K562 (cell line): ENCODE data around the gene PLEKHH3. TPM values are rescaled to one million over a fixed set of nuclear protein-coding genes. Genes with fewer than 3 reads are reported as not detected.
A peak's percentile ranks its signal among the peaks of the same experiment; 100 is the strongest.

ENCODE experiments used
- CREB1 ChIP-seq, 2 experiments: sonication (generic) in 1 of 2; formaldehyde crosslinking in 1 of 2; IDR thresholded peaks; 2 replicates each; pipeline versions ENCODE4 v1.6.1 to v1.8.0; 2012 to 2022; ENCODE audit warnings: inconsistent platforms in 1 of 2, mild to moderate bottlenecking in 1 of 2, missing genetic modification reagents in 1 of 2, moderate library complexity in 1 of 2
- ETV5 ChIP-seq: sonication (generic); formaldehyde crosslinking; IDR thresholded peaks from 2 replicates; pipeline ENCODE4 v1.4.0; 2020; ENCODE audit warnings: low read depth, mild to moderate bottlenecking, missing genetic modification reagents
- FOXK2 ChIP-seq, 2 experiments: fragments of 450-650 bp; IDR thresholded peaks in 1 of 2; conservative IDR thresholded peaks in 1 of 2; 2 replicates each; pipeline ENCODE4 v1.6.1; 2016; ENCODE audit warnings: low read depth in 2 of 2, mild to moderate bottlenecking in 1 of 2
- KLF1 ChIP-seq: fragments of 450-650 bp; IDR thresholded peaks from 2 replicates; pipeline ENCODE4 v1.6.1; 2016; ENCODE audit warnings: missing genetic modification characterization, missing compliant biosample characterization
- NONO ChIP-seq, 2 experiments: fragments of 200-400 bp in 1 of 2; fragments of 450-650 bp in 1 of 2; formaldehyde crosslinking in 1 of 2; IDR thresholded peaks; 2 replicates each; pipeline ENCODE4 v1.6.1; 2017; ENCODE audit warnings: low read depth in 2 of 2, mild to moderate bottlenecking in 2 of 2, moderate library complexity in 2 of 2, low read length in 1 of 2
- PHF21A ChIP-seq: fragments of 450-650 bp; IDR thresholded peaks from 2 replicates; pipeline ENCODE4 v1.6.1; 2017; ENCODE audit warnings: low read depth, borderline replicate concordance
- SAFB2 ChIP-seq: fragments of 200-400 bp; formaldehyde crosslinking; IDR thresholded peaks from 2 replicates; pipeline ENCODE4 v1.6.1; 2018; ENCODE audit warnings: borderline replicate concordance, low read length, low read depth, moderate library complexity; ENCODE audit not compliant: severe bottlenecking
- TEAD2 ChIP-seq: fragments of 450-650 bp; IDR thresholded peaks from 2 replicates; pipeline ENCODE4 v1.6.1; 2016; ENCODE audit warnings: missing genetic modification characterization, control low read depth, missing compliant biosample characterization
- ZBTB17 ChIP-seq: fragments of 450-650 bp; formaldehyde crosslinking; IDR thresholded peaks from 2 replicates; pipeline ENCODE4 v1.4.0; 2020; ENCODE audit warnings: mild to moderate bottlenecking
- ZFP36 ChIP-seq: fragments of 150-350 bp; IDR thresholded peaks from 2 replicates; pipeline ENCODE4 v1.6.1; 2018; ENCODE audit warnings: low read length, low read depth; ENCODE audit not compliant: partially characterized antibody
- ZNF165 ChIP-seq: fragments of 250-450 bp; sonication (Bioruptor Pico); IDR thresholded peaks from 2 replicates; pipeline ENCODE4 v1.4.0; 2020; ENCODE audit warnings: borderline replicate concordance
- ZNF3 ChIP-seq: fragments of 250-450 bp; sonication (Bioruptor Pico); IDR thresholded peaks from 2 replicates; pipeline ENCODE4 v1.5.0; 2021; ENCODE audit warnings: mild to moderate bottlenecking, moderate library complexity
- ZNF318 ChIP-seq, 2 experiments: fragments of 450-650 bp; IDR thresholded peaks; 2 replicates each; pipeline ENCODE4 v1.6.1; 2016; ENCODE audit warnings: mild to moderate bottlenecking in 2 of 2, borderline replicate concordance in 1 of 2, low read depth in 1 of 2, moderate library complexity in 1 of 2
- ZNF408 ChIP-seq: fragments of 250-450 bp; sonication (Bioruptor Pico); IDR thresholded peaks from 2 replicates; pipeline ENCODE4 v1.4.0; 2020; ENCODE audit warnings: low read depth, mild to moderate bottlenecking, moderate library complexity
- ZNF766 ChIP-seq: fragments of 200-800 bp; sonication (Bioruptor generic); conservative IDR thresholded peaks from 2 replicates; pipeline ENCODE4 v1.6.1; 2016; ENCODE audit warnings: missing genetic modification characterization, missing compliant biosample characterization
- ZSCAN32 ChIP-seq: fragments of 450-650 bp; formaldehyde crosslinking; IDR thresholded peaks from 2 replicates; pipeline ENCODE4 v1.4.0; 2020; ENCODE audit warnings: mild to moderate bottlenecking, moderate library complexity
- polyA plus RNA-seq, 8 experiments: library from polyadenylated mRNA; depleted of rRNA in 4 of 8; stranded (reverse) in 5 of 8; unstranded in 3 of 8; fragments of >200 nt; fragmentation: Nextera tagmentation in 2 of 8; fragmentation: Illumina TruSeq in 1 of 8; extraction: Ambion mirVana in 2 of 8; extraction: Trizol in 1 of 8; gene quantifications; 2 replicates each; pipeline versions ENCODE4 v1.2.1 to v1.2.3, GENCODE V29; 2011 to 2014; ENCODE audit warnings: inconsistent platforms in 1 of 8, missing spikeins in 1 of 8
- total RNA-seq, 7 experiments: library from RNA; depleted of rRNA in 6 of 7; stranded (reverse); fragments of >200 nt in 6 of 7; fragmentation: Illumina TruSeq in 2 of 7; extraction: Trizol in 2 of 7; gene quantifications; 2 replicates each; pipeline versions ENCODE4 v1.2.1 to v1.2.3, GENCODE V29; 2011 to 2021; ENCODE audit warnings: low replicate concordance in 1 of 7
- TF ChIP-seq, protein P1 (sequence below), 2 experiments: IDR thresholded peaks; 2 replicates each; pipeline ENCODE4 v1.6.1; 2011; ENCODE audit warnings: borderline replicate concordance in 1 of 2, control low read depth in 1 of 2, low read depth in 1 of 2, low read length in 1 of 2, mild to moderate bottlenecking in 1 of 2, mixed read lengths in 1 of 2, moderate library complexity in 1 of 2; ENCODE audit not compliant: insufficient read depth in 1 of 2, insufficient read length in 1 of 2, poor library complexity in 1 of 2, severe bottlenecking in 1 of 2; ENCODE audit errors: extremely low read depth in 1 of 2

The PLEKHH3 gene
- total and polyA plus RNA-seq, 9 of the 15 experiments (the other 6 are each of a cell fraction or from before 2014, with no cell fraction given): 0.58 to 34.5 (median 5.0) TPM

DNA sequence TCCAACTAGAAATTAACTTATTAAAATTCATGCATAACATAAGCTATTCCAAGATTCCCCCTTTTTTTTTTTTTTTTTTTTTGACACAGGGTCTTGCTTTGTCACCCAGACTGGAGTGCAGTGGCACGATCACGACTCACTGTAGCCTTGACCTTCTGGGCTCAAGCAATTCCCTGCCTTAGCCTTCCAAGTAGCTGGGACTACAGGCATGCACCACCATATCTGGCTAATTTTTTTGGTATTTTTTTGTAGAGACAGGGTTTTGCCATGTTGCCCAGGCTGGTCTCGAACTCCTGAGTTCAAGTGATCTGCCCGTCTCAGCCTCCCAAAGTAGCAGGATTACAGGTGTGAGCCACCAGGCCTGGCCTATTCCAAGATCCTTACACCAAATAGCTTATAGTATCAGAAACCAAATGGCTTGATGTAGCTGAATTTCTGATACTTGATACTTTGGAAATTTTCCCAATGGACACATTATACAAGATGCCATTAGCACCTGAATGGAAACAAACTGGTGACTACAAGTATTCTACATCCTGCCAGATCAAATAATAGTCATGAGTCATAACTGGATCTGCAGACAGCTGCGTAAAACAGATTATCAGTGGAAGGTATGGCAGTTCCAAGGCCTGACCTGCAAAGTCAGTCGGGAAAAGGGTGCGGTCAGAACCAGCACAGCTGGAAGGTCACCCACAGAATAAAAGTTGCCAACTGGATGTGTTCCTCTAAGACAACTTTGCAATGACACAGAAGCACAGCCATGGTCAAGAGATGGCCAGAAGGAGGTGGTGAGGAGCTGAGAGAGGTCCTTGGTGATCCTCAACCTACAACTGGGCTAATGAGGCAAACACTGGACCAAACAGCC lies 52.8 kb downstream of the PLEKHH3 start (continued):
- TF ChIP-seq, protein P1, sequence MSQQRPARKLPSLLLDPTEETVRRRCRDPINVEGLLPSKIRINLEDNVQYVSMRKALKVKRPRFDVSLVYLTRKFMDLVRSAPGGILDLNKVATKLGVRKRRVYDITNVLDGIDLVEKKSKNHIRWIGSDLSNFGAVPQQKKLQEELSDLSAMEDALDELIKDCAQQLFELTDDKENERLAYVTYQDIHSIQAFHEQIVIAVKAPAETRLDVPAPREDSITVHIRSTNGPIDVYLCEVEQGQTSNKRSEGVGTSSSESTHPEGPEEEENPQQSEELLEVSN (IDR thresholded peaks at IDR 0.05; ENCODE audit: borderline replicate concordance in 1 of 2, extremely low read depth in 1 of 2, insufficient read depth in 1 of 2, insufficient read length in 1 of 2, low read depth in 1 of 2, low read length in 1 of 2, poor library complexity in 1 of 2, severe bottlenecking in 1 of 2): no peak
- TF ChIP-seq ZNF3 (no peak), ZNF165 (CRISPR knock-in tag) (no peak), ZNF318 (IDR thresholded peaks at IDR 0.05; ENCODE audit: borderline replicate concordance in 1 of 2, low read depth in 1 of 2) (no peak), ZSCAN32 (CRISPR knock-in tag) (no peak), PHF21A (no peak), FOXK2 (conservative IDR thresholded peaks at IDR 0.05 in 1 of 2, IDR thresholded peaks at IDR 0.05 in 1 of 2; ENCODE audit: low read depth in 2 of 2) (peak; percentile 11 to 40; a peak in 1 of 4 replicates), TEAD2 (tag) (no peak), ZNF408 (CRISPR knock-in tag) (no peak), ZNF766 (CRISPR knock-in tag) (peak; percentile 63; the same call in 1 of the 2 replicates), ETV5 (CRISPR knock-in tag) (no peak), ZBTB17 (CRISPR knock-in tag) (no peak), SAFB2 (no peak), NONO (IDR thresholded peaks at IDR 0.05; ENCODE audit: low read depth in 2 of 2, low read length in 1 of 2) (no peak), CREB1 (IDR thresholded peaks at IDR 0.05) (peak; percentile 39; the same call in 1 of the 2 replicates), CREB1 (CRISPR knock-in tag; IDR thresholded peaks at IDR 0.05) (no peak), ZFP36 (no peak), KLF1 (peak; percentile 85)
